Suprapubic skin (tissue), 3 donors: ENCODE results near the gene PDZD8.

ENCODE experiments used
- CTCF ChIP-seq, 2 donors: fragments of 200-600 bp in 1 of 2; fragments of 450-650 bp in 1 of 2; sonication (generic) in 1 of 2; IDR thresholded peaks; one replicate each; pipeline ENCODE4 v1.5.1; 2016 to 2019; ENCODE audit warnings: antibody characterized with exemption in 2 of 2, mild to moderate bottlenecking in 1 of 2, moderate library complexity in 1 of 2
- EP300 ChIP-seq: sonication (generic); formaldehyde crosslinking; IDR thresholded peaks from one replicate; pipeline ENCODE4 v1.6.1; 2017; ENCODE audit warnings: antibody characterized with exemption

- TF ChIP-seq CTCF (IDR thresholded peaks at IDR 0.05) = no peak
- no peak for TF ChIP-seq EP300
These were observed 507 bp downstream of the PDZD8 start for GRCh38 chr10:117374506-117375359.
